Fibroblast of villous mesenchyme (primary cell): Measurements from ENCODE around the gene HS3ST5. TPM values are rescaled to one million over a fixed set of nuclear protein-coding genes. Genes with fewer than 3 reads are reported as not detected.

Experiments used
- DNase-seq: peaks from one replicate; pipeline ENCODE4 v3.0.0-alpha.2; 2010; ENCODE audit warnings: low read depth
- H3K4me3 ChIP-seq: 2 replicates; pipeline ENCODE4 v1.5.1; 2011; ENCODE audit warnings: low read depth, mild to moderate bottlenecking, low read length
- total RNA-seq: library from RNA; depleted of rRNA; stranded (reverse); fragments of >200 nt; gene quantifications from 2 replicates; pipeline ENCODE4 v1.2.3, GENCODE V29; 2012
- TF ChIP-seq, protein P1 (sequence below): IDR thresholded peaks from 2 replicates; pipeline ENCODE4 v1.5.1; 2012; ENCODE audit warnings: low read depth, mild to moderate bottlenecking, low read length; ENCODE audit not compliant: insufficient read depth

HS3ST5 gene
- total RNA-seq, 1 donor, result under 0.01 TPM

DNA sequence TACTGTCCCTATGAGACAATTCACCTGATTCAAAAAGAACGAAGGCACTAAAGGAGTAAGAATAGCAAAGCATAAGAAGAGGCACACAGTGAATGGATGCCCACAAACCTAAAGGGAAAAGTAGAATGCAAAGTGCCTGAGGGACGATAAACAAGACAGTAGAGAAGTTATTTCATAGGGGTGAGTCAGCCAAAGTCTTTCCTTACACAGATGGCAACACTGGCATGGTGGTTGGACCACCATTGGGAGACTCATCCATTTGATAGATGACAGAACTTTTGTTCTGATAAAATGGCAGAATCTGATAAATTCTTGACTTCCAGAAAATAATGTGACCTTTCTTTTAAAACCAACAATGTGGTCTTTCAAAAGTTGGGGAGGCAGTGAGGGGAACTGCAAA is 223.8 kb downstream of the HS3ST5 start:
- no peak overlapping the region for H3K4me3 ChIP-seq
- DNase-seq, result no peak
- TF ChIP-seq, protein P1, sequence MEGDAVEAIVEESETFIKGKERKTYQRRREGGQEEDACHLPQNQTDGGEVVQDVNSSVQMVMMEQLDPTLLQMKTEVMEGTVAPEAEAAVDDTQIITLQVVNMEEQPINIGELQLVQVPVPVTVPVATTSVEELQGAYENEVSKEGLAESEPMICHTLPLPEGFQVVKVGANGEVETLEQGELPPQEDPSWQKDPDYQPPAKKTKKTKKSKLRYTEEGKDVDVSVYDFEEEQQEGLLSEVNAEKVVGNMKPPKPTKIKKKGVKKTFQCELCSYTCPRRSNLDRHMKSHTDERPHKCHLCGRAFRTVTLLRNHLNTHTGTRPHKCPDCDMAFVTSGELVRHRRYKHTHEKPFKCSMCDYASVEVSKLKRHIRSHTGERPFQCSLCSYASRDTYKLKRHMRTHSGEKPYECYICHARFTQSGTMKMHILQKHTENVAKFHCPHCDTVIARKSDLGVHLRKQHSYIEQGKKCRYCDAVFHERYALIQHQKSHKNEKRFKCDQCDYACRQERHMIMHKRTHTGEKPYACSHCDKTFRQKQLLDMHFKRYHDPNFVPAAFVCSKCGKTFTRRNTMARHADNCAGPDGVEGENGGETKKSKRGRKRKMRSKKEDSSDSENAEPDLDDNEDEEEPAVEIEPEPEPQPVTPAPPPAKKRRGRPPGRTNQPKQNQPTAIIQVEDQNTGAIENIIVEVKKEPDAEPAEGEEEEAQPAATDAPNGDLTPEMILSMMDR, result no peak

- no peak for DNase-seq
- TF ChIP-seq, protein P1, result no peak
- H3K4me3 ChIP-seq, result no peak overlapping the region
These were observed 227.2 kb downstream of the HS3ST5 start for GRCh38 chr6:114115652-114116051.

DNA sequence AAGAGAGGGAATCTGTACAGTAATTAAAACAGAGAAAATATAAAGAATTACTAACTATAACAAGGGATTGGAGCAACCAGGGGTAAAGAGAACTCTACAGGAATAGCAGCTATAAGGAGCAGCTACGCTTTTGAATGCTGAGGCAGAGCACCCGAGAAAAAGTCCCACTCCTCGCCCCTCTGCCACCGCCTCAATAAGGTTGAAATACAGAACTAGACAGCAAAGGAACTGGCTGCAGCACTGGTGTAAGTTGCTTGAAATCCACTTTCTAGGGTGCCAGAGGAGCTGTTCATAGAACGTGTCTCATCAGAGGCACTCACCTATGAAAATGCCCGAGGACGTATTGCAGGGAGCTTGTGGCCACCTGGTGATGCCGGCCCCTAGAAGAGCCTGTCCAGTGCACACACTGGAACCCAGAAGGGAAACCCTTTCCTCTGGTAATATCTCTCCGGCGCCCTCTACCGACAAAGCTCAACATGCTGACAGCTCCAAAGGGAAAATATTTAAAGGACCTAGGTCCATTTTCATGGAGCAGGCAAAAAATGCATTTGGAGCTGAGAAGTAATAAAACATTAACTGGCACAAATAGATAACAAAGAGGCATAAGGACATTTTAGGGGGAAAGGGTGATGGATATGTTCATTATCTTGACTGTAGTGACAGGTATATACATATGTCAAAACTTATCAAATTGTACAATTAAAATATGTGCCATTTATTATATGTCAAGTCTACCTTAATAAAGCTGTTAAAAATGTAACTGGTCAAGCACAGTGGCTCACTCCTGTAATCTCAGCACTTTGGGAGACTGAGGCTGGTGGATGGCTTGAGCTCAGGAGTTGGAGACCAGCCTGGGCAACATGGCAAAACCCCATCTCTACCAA is 234.5 kb downstream of the HS3ST5 start:
- TF ChIP-seq, protein P1, result peak; percentile 87
- peak; percentile 75 for DNase-seq

GRCh38 chr6:114106020-114106419 is 236.8 kb downstream of the HS3ST5 start:
- TF ChIP-seq, protein P1, result no peak
- H3K4me3 ChIP-seq, result no peak overlapping the region
- DNase-seq, result no peak

More for the DNA sequence above, 234.5 kb downstream of the HS3ST5 start:
- H3K4me3 ChIP-seq, result no peak overlapping the region

- no peak overlapping the region for H3K4me3 ChIP-seq
- TF ChIP-seq, protein P1, result no peak
- DNase-seq, result no peak
These were observed 241.6 kb downstream of the HS3ST5 start for GRCh38 chr6:114101255-114101654.

- H3K4me3 ChIP-seq, result no peak overlapping the region
- TF ChIP-seq, protein P1, result no peak
- peak; percentile 40 for DNase-seq
These were observed 242.4 kb downstream of the HS3ST5 start for GRCh38 chr6:114100215-114100994.
